HepG2 (cell line): Measurements from ENCODE around the gene GGA2. TPM values are rescaled to one million over a fixed set of nuclear protein-coding genes. Genes with fewer than 3 reads are reported as not detected.

Experiments
- CBFB ChIP-seq: sonication (generic); formaldehyde crosslinking; IDR thresholded peaks from 2 replicates; pipeline ENCODE4 v1.4.0; 2020; ENCODE audit warnings: missing genetic modification reagents
- CREBL2 ChIP-seq: sonication (generic); formaldehyde crosslinking; IDR thresholded peaks from 2 replicates; pipeline ENCODE4 v1.8.1; 2023; ENCODE audit warnings: missing genetic modification reagents, mild to moderate bottlenecking, borderline replicate concordance
- ELF1 ChIP-seq: sonication (generic); formaldehyde crosslinking; IDR thresholded peaks from 2 replicates; pipeline ENCODE4 v1.4.0; 2020; ENCODE audit warnings: missing genetic modification reagents
- EZH2 ChIP-seq: conservative IDR thresholded peaks from 2 replicates; pipeline ENCODE4 v1.6.1; 2012; ENCODE audit warnings: mild to moderate bottlenecking, low read depth, low read length, moderate library complexity
- FOSL1 ChIP-seq: sonication (generic); formaldehyde crosslinking; IDR thresholded peaks from 2 replicates; pipeline ENCODE4 v1.9.0; 2021; ENCODE audit warnings: missing genetic modification reagents, borderline replicate concordance
- FOXO1 ChIP-seq: sonication (generic); formaldehyde crosslinking; IDR thresholded peaks from 2 replicates; pipeline ENCODE4 v1.4.0; 2020; ENCODE audit warnings: missing genetic modification reagents
- HIC2 ChIP-seq: sonication (generic); formaldehyde crosslinking; IDR thresholded peaks from 2 replicates; pipeline ENCODE4 v1.9.0; 2022; ENCODE audit warnings: low read depth, missing genetic modification reagents
- HOXA9 ChIP-seq: sonication (generic); formaldehyde crosslinking; IDR thresholded peaks from 2 replicates; pipeline ENCODE4 v1.8.1; 2022; ENCODE audit warnings: missing genetic modification reagents, mild to moderate bottlenecking, moderate library complexity, borderline replicate concordance
- HOXD1 ChIP-seq: sonication (generic); formaldehyde crosslinking; IDR thresholded peaks from 2 replicates; pipeline ENCODE4 v1.5.0; 2020; ENCODE audit warnings: missing genetic modification reagents
- IRF2 ChIP-seq: IDR thresholded peaks from 2 replicates; pipeline ENCODE4 v1.6.1; 2018; ENCODE audit warnings: missing genetic modification reagents, missing compliant biosample characterization
- LBX2 ChIP-seq: sonication (generic); formaldehyde crosslinking; IDR thresholded peaks from 2 replicates; pipeline ENCODE4 v1.5.0; 2020; ENCODE audit warnings: missing genetic modification reagents, mild to moderate bottlenecking, borderline replicate concordance
- MAZ ChIP-seq, 2 experiments: sonication (generic) in 1 of 2; formaldehyde crosslinking in 1 of 2; IDR thresholded peaks; 2 replicates each; pipeline versions ENCODE4 v1.5.0 to v1.6.1; 2012 to 2020; ENCODE audit warnings: low read depth in 2 of 2, mild to moderate bottlenecking in 2 of 2, borderline replicate concordance in 1 of 2, improper control_type of control experiment in 1 of 2, low read length in 1 of 2, missing genetic modification reagents in 1 of 2, moderate library complexity in 1 of 2
- RFXAP ChIP-seq: sonication (generic); formaldehyde crosslinking; IDR thresholded peaks from 2 replicates; pipeline ENCODE4 v1.4.0; 2020; ENCODE audit warnings: missing genetic modification reagents, borderline replicate concordance
- ZBTB14 ChIP-seq: sonication (generic); formaldehyde crosslinking; IDR thresholded peaks from 2 replicates; pipeline ENCODE4 v1.4.0; 2020; ENCODE audit warnings: missing genetic modification reagents
- ZNF138 ChIP-seq: sonication (generic); formaldehyde crosslinking; IDR thresholded peaks from 2 replicates; pipeline ENCODE4 v1.5.0; 2020; ENCODE audit warnings: mild to moderate bottlenecking, low read depth, missing genetic modification reagents
- ZNF33B ChIP-seq: sonication (generic); formaldehyde crosslinking; IDR thresholded peaks from 2 replicates; pipeline ENCODE4 v1.5.1; 2020; ENCODE audit warnings: mild to moderate bottlenecking, missing genetic modification reagents
- ZNF343 ChIP-seq: sonication (generic); formaldehyde crosslinking; IDR thresholded peaks from 2 replicates; pipeline ENCODE4 v1.4.0; 2020; ENCODE audit warnings: mild to moderate bottlenecking, missing genetic modification reagents
- ZNF354B ChIP-seq: sonication (generic); formaldehyde crosslinking; IDR thresholded peaks from 2 replicates; pipeline ENCODE4 v1.8.0; 2022; ENCODE audit warnings: mild to moderate bottlenecking, missing genetic modification reagents
- ZNF510 ChIP-seq: sonication (generic); formaldehyde crosslinking; IDR thresholded peaks from 2 replicates; pipeline ENCODE4 v1.4.0; 2020; ENCODE audit warnings: low read depth, mild to moderate bottlenecking, missing genetic modification reagents
- ZNF614 ChIP-seq: IDR thresholded peaks from 2 replicates; pipeline ENCODE4 v1.6.1; 2018; ENCODE audit warnings: missing biosample characterization, missing genetic modification reagents, inconsistent platforms, borderline replicate concordance
- ZNF703 ChIP-seq: sonication (generic); formaldehyde crosslinking; IDR thresholded peaks from 2 replicates; pipeline ENCODE4 v1.5.1; 2020; ENCODE audit warnings: missing genetic modification reagents, mild to moderate bottlenecking, moderate library complexity, borderline replicate concordance
- polyA plus RNA-seq, 8 experiments: library from polyadenylated mRNA; depleted of rRNA in 3 of 8; stranded (reverse) in 7 of 8; unstranded in 1 of 8; fragments of >200 nt; fragmentation: Illumina TruSeq in 4 of 8; extraction: Trizol in 4 of 8; gene quantifications; 2 replicates each; pipeline versions ENCODE4 v1.2.1 to v1.2.3, GENCODE V29; 2011 to 2016; ENCODE audit warnings: low read depth in 4 of 8, missing spikeins in 1 of 8, mixed read lengths in 1 of 8; ENCODE audit not compliant: insufficient read depth in 1 of 8
- total RNA-seq, 5 experiments: library from RNA; depleted of rRNA; stranded (reverse); fragments of >200 nt; fragmentation: Illumina TruSeq; extraction: Trizol; gene quantifications; 2 replicates each; pipeline ENCODE4 v1.2.3, GENCODE V29; 2016; ENCODE audit warnings: low read depth in 1 of 5
- TF ChIP-seq, protein P1 (sequence below): sonication (generic); formaldehyde crosslinking; IDR thresholded peaks from 2 replicates; pipeline ENCODE4 v1.8.1; 2023; ENCODE audit warnings: mild to moderate bottlenecking, missing genetic modification reagents
- TF ChIP-seq, protein P2 (sequence below): sonication (generic); formaldehyde crosslinking; IDR thresholded peaks from 2 replicates; pipeline ENCODE4 v1.5.0; 2020; ENCODE audit warnings: mild to moderate bottlenecking, missing genetic modification reagents

Gene GGA2
- total and polyA plus RNA-seq, 2 of the 13 experiments (the other 11 are each of a cell fraction or from before 2014, with no cell fraction given), result 51.5 to 69.8 TPM

DNA sequence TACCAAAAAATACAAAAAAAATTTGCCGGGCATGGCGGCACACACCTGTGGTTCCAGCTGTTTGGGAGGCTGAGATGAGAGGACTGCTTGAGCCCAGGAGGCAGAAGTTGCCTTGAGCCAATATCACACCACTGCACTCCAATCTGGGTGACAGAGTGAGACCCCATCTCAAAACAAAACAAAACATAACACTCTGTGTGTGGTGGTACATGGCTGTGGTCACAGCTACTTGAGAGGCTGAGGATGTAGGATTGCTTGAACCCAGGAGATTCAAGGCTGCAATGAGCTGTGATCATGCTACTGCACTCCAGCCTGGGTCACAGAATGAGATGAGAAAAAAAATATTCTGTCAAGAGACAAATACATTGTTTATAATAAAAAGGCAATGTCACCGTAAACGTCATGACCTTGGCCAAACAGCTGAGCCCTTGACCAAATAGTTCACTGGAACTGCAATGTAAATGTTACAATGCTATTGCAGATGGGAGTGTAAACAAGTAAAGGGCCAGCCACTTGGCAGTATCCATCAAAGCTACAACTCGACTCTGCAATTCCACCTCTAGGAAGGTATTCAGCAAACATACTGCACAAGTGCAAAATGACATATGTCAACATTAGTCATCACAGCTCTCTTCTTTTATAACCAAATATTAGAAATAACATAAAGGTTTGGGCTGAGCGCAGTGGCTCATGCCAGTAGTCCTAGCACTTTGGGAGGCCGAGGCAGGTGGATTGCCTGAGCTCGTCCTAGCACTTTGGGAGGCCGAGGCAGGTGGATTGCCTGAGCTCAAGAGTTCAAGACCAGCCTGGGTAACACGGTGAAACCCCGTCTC is 29.9 kb upstream of the GGA2 start (continued):
- TF ChIP-seq ZBTB14 (CRISPR knock-in tag) (no peak), LBX2 (CRISPR knock-in tag) (no peak), FOSL1 (CRISPR knock-in tag) (peak; percentile 71; the same call in 1 of the 2 replicates), CBFB (CRISPR knock-in tag) (peak; percentile 54; the same call in 1 of the 2 replicates), EZH2 (no peak), ZNF343 (CRISPR knock-in tag) (no peak), ZNF33B (CRISPR knock-in tag) (no peak; the same call in 1 of the 2 replicates), HOXD1 (CRISPR knock-in tag) (peak; percentile 38; the same call in 1 of the 2 replicates), ZNF510 (CRISPR knock-in tag) (peak; percentile 87; the same call in 1 of the 2 replicates), MAZ (IDR thresholded peaks at IDR 0.05; ENCODE audit: borderline replicate concordance, low read depth, low read length) (no peak), MAZ (CRISPR knock-in tag; IDR thresholded peaks at IDR 0.05; ENCODE audit: low read depth) (peak; percentile 67; the same call in 1 of the 2 replicates), ELF1 (CRISPR knock-in tag) (peak; percentile 51), IRF2 (CRISPR knock-in tag) (peak; percentile 99), ZNF138 (CRISPR knock-in tag) (no peak), ZNF354B (CRISPR knock-in tag) (no peak), RFXAP (no peak), FOXO1 (CRISPR knock-in tag) (peak; percentile 100), HOXA9 (CRISPR knock-in tag) (no peak), ZNF614 (CRISPR knock-in tag) (peak; percentile 99), ZNF703 (0 out of 2 replicates have a peak, but pooled peaks have one; percentile 43), CREBL2 (no peak), HIC2 (CRISPR knock-in tag) (no peak; the same call in 1 of the 2 replicates)
- TF ChIP-seq, protein P1, sequence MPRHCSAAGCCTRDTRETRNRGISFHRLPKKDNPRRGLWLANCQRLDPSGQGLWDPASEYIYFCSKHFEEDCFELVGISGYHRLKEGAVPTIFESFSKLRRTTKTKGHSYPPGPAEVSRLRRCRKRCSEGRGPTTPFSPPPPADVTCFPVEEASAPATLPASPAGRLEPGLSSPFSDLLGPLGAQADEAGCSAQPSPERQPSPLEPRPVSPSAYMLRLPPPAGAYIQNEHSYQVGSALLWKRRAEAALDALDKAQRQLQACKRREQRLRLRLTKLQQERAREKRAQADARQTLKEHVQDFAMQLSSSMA (CRISPR knock-in tag), result peak; percentile 69; the same call in 1 of the 2 replicates
- TF ChIP-seq, protein P2, sequence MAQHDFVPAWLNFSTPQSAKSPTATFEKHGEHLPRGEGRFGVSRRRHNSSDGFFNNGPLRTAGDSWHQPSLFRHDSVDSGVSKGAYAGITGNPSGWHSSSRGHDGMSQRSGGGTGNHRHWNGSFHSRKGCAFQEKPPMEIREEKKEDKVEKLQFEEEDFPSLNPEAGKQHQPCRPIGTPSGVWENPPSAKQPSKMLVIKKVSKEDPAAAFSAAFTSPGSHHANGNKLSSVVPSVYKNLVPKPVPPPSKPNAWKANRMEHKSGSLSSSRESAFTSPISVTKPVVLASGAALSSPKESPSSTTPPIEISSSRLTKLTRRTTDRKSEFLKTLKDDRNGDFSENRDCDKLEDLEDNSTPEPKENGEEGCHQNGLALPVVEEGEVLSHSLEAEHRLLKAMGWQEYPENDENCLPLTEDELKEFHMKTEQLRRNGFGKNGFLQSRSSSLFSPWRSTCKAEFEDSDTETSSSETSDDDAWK (CRISPR knock-in tag), result no peak
